Stimulated activated CD8-positive, alpha-beta memory T cell treated with anti-CD3 and anti-CD28 coated beads, Interleukin-2, amount 100 ng/mL, for 1 hour (primary cell): ENCODE measurements around the gene MZT2B.
"Not testable (repeated sequence)": the region's sequence is repeated elsewhere in the genome, so short reads cannot be mapped to it uniquely, and the experiment has no call there.

Experiments used
- DNase-seq, 2 donors: peaks; one replicate each; pipeline ENCODE4 v3.0.0-alpha.2; 2020; ENCODE audit warnings: low read depth in 2 of 2

MZT2B gene

GRCh38 chr2:130180404-130181324, 1.4 kb upstream of the MZT2B start:
- DNase-seq = not testable (repeated sequence)

GRCh38 chr2:130181325-130181879, 660 bp upstream of the MZT2B start, which contains the start of gene SMPD4:
Gene SMPD4 (minus strand): TSS chr2:130181602. CDS start chr2:130176592, 5,010 bp downstream.
- DNase-seq = peak; percentile 96 to 97

- DNase-seq = not testable (repeated sequence)
Observed at GRCh38 chr2:130182826-130183511, 907 bp downstream of the MZT2B start.

GRCh38 chr2:130183512-130184373, 1.7 kb downstream of the MZT2B start:
- no peak for DNase-seq

GRCh38 chr2:130185436-130185835, 3.4 kb downstream of the MZT2B start:
- DNase-seq = no peak

GRCh38 chr2:130185896-130186295, 3.8 kb downstream of the MZT2B start:
- no peak for DNase-seq

- DNase-seq = no peak
Observed at GRCh38 chr2:130186391-130186790, 4.3 kb downstream of the MZT2B start.

- no peak for DNase-seq
Observed at GRCh38 chr2:130187268-130187667, 5.2 kb downstream of the MZT2B start.

- not testable (repeated sequence) for DNase-seq
Observed at GRCh38 chr2:130187859-130188792, 6.1 kb downstream of the MZT2B start.

GRCh38 chr2:130188958-130189357, 6.9 kb downstream of the MZT2B start:
- DNase-seq = not testable (repeated sequence)

- DNase-seq = no peak
Observed at GRCh38 chr2:130190237-130190636, 8.2 kb downstream of the MZT2B start.

GRCh38 chr2:130191319-130191718, 9.3 kb downstream of the MZT2B start:
- not testable (repeated sequence) for DNase-seq

GRCh38 chr2:130192451-130192850, 10.4 kb downstream of the MZT2B start:
- DNase-seq = not testable (repeated sequence)

GRCh38 chr2:130193824-130194223, 11.8 kb downstream of the MZT2B start:
- DNase-seq = not testable (repeated sequence)

GRCh38 chr2:130195089-130195635, 13.1 kb downstream of the MZT2B start:
- DNase-seq = not testable (repeated sequence)

- not testable (repeated sequence) for DNase-seq
Observed at GRCh38 chr2:130196052-130196451, 14.0 kb downstream of the MZT2B start.

- DNase-seq = no peak
Observed at GRCh38 chr2:130198343-130198742, 16.3 kb downstream of the MZT2B start, which contains the start of gene TUBA3E. Gene TUBA3E (minus strand): TSS chr2:130198439. CDS start chr2:130198360, 79 bp downstream.

GRCh38 chr2:130202518-130202917, 20.5 kb downstream of the MZT2B start:
- DNase-seq = not testable (repeated sequence)

GRCh38 chr2:130203150-130203549, 21.1 kb downstream of the MZT2B start:
- DNase-seq = not testable (repeated sequence)

GRCh38 chr2:130207051-130207450, 25.0 kb downstream of the MZT2B start:
- DNase-seq = not testable (repeated sequence)
